ENCODE results near the gene MYOZ2. TPM values are rescaled to one million over a fixed set of nuclear protein-coding genes. Genes with fewer than 3 reads are reported as not detected.

Gene MYOZ2
- total and polyA plus RNA-seq, 2 of the 13 experiments (the other 11 are each of a cell fraction or from before 2014, with no cell fraction given) = 0.03 TPM; not detected in 1

DNA sequence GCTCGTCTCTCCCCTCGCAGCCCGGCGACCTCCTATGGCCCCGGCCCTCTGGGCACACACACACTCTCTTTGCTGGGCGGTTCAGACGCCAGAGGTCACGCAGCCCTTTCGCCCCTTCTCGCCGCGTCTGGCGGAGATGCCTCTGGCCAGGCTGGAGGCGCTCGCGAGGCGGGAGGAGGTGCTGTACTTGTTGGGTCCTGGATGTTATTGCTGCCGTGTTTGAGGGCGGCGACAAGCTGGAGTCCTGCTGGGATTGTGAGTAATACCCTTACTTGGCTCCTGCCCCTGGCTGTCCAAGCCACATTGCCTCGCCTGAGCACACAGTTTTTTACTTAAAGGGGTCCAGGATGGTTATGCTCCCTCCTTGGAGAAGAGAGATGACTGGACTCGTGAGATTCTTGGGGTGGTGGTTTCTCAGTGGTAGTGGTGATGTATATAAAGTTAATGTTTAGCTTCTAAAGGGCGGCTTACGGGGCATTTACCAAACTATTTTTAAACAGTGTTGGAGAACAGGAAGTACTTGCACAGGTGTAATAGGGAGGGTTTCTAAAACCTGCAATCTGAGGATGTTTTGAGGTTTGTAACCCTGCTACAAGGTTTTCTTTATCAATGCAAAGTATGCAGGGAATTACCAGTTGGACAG, 77.5 kb downstream of the MYOZ2 start (continued):
- TF ChIP-seq, protein P1, sequence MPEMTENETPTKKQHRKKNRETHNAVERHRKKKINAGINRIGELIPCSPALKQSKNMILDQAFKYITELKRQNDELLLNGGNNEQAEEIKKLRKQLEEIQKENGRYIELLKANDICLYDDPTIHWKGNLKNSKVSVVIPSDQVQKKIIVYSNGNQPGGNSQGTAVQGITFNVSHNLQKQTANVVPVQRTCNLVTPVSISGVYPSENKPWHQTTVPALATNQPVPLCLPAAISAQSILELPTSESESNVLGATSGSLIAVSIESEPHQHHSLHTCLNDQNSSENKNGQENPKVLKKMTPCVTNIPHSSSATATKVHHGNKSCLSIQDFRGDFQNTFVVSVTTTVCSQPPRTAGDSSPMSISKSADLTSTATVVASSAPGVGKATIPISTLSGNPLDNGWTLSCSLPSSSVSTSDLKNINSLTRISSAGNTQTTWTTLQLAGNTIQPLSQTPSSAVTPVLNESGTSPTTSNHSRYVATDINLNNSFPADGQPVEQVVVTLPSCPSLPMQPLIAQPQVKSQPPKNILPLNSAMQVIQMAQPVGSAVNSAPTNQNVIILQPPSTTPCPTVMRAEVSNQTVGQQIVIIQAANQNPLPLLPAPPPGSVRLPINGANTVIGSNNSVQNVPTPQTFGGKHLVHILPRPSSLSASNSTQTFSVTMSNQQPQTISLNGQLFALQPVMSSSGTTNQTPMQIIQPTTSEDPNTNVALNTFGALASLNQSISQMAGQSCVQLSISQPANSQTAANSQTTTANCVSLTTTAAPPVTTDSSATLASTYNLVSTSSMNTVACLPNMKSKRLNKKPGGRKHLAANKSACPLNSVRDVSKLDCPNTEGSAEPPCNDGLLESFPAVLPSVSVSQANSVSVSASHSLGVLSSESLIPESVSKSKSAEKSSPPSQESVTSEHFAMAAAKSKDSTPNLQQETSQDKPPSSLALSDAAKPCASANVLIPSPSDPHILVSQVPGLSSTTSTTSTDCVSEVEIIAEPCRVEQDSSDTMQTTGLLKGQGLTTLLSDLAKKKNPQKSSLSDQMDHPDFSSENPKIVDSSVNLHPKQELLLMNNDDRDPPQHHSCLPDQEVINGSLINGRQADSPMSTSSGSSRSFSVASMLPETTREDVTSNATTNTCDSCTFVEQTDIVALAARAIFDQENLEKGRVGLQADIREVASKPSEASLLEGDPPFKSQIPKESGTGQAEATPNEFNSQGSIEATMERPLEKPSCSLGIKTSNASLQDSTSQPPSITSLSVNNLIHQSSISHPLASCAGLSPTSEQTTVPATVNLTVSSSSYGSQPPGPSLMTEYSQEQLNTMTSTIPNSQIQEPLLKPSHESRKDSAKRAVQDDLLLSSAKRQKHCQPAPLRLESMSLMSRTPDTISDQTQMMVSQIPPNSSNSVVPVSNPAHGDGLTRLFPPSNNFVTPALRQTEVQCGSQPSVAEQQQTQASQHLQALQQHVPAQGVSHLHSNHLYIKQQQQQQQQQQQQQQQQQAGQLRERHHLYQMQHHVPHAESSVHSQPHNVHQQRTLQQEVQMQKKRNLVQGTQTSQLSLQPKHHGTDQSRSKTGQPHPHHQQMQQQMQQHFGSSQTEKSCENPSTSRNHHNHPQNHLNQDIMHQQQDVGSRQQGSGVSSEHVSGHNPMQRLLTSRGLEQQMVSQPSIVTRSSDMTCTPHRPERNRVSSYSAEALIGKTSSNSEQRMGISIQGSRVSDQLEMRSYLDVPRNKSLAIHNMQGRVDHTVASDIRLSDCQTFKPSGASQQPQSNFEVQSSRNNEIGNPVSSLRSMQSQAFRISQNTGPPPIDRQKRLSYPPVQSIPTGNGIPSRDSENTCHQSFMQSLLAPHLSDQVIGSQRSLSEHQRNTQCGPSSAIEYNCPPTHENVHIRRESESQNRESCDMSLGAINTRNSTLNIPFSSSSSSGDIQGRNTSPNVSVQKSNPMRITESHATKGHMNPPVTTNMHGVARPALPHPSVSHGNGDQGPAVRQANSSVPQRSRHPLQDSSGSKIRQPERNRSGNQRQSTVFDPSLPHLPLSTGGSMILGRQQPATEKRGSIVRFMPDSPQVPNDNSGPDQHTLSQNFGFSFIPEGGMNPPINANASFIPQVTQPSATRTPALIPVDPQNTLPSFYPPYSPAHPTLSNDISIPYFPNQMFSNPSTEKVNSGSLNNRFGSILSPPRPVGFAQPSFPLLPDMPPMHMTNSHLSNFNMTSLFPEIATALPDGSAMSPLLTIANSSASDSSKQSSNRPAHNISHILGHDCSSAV (CRISPR knock-in tag; IDR thresholded peaks at IDR 0.05; ENCODE audit: borderline replicate concordance) = no peak
- TF ChIP-seq, protein P2, sequence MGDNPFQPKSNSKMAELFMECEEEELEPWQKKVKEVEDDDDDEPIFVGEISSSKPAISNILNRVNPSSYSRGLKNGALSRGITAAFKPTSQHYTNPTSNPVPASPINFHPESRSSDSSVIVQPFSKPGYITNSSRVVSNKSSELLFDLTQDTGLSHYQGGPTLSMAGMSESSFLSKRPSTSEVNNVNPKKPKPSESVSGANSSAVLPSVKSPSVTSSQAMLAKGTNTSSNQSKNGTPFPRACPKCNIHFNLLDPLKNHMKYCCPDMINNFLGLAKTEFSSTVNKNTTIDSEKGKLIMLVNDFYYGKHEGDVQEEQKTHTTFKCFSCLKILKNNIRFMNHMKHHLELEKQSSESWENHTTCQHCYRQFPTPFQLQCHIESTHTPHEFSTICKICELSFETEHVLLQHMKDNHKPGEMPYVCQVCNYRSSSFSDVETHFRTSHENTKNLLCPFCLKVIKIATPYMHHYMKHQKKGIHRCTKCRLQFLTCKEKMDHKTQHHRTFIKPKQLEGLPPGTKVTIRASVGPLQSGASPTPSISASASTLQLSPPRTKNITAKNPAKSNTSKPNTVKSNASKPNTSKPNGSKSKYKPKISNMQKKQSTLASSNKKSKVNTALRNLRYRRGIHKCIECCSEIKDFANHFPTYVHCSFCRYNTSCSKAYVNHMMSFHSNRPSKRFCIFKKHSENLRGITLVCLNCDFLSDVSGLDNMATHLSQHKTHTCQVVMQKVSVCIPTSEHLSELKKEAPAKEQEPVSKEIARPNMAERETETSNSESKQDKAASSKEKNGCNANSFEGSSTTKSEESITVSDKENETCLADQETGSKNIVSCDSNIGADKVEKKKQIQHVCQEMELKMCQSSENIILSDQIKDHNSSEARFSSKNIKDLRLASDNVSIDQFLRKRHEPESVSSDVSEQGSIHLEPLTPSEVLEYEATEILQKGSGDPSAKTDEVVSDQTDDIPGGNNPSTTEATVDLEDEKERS (CRISPR knock-in tag; IDR thresholded peaks at IDR 0.05) = no peak
- TF ChIP-seq CC2D1A (CRISPR knock-in tag; IDR thresholded peaks at IDR 0.05) (0 out of 2 replicates have a peak, but pooled peaks have one; percentile 42), CEBPB (IDR thresholded peaks at IDR 0.05; ENCODE audit: borderline replicate concordance, low read depth, low read length) (no peak), ZNF562 (CRISPR knock-in tag; IDR thresholded peaks at IDR 0.05; ENCODE audit: borderline replicate concordance) (no peak), SOX13 (IDR thresholded peaks at IDR 0.05) (no peak), SOX13 (CRISPR knock-in tag; conservative IDR thresholded peaks at IDR 0.05 in 1 of 2, IDR thresholded peaks at IDR 0.05 in 1 of 2) (no peak), HOXD1 (CRISPR knock-in tag; IDR thresholded peaks at IDR 0.05) (0 out of 2 replicates have a peak, but pooled peaks have one; percentile 23), HDAC1 (CRISPR knock-in tag; IDR thresholded peaks at IDR 0.05) (peak; percentile 78), CBX1 (IDR thresholded peaks at IDR 0.05; ENCODE audit: low read depth) (peak; percentile 27), U2AF2 (IDR thresholded peaks at IDR 0.05; ENCODE audit: low read depth, low read length) (no peak), NR2F1 (CRISPR knock-in tag; IDR thresholded peaks at IDR 0.05) (peak in 1 of 2 experiments; percentile 29; a peak in 2 of 4 replicates)
- TF ChIP-seq, protein P3, sequence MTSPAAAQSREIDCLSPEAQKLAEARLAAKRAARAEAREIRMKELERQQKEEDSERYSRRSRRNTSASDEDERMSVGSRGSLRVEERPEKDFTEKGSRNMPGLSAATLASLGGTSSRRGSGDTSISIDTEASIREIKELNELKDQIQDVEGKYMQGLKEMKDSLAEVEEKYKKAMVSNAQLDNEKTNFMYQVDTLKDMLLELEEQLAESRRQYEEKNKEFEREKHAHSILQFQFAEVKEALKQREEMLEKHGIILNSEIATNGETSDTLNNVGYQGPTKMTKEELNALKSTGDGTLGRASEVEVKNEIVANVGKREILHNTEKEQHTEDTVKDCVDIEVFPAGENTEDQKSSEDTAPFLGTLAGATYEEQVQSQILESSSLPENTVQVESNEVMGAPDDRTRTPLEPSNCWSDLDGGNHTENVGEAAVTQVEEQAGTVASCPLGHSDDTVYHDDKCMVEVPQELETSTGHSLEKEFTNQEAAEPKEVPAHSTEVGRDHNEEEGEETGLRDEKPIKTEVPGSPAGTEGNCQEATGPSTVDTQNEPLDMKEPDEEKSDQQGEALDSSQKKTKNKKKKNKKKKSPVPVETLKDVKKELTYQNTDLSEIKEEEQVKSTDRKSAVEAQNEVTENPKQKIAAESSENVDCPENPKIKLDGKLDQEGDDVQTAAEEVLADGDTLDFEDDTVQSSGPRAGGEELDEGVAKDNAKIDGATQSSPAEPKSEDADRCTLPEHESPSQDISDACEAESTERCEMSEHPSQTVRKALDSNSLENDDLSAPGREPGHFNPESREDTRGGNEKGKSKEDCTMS (CRISPR knock-in tag; conservative IDR thresholded peaks at IDR 0.05) = no peak
- TF ChIP-seq, protein P4, sequence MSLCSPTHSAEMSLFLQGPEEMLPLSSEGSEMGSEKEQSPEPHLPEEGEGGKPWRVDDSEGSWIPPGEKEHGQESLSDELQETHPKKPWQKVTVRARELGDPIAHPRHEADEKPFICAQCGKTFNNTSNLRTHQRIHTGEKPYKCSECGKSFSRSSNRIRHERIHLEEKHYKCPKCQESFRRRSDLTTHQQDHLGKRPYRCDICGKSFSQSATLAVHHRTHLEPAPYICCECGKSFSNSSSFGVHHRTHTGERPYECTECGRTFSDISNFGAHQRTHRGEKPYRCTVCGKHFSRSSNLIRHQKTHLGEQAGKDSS (CRISPR knock-in tag; IDR thresholded peaks at IDR 0.05; ENCODE audit: borderline replicate concordance, low read depth) = peak; percentile 62; the same call in 1 of the 2 replicates

Data from HepG2 (cell line).